ENCODE data around the gene IFFO2. TPM values are rescaled to one million over a fixed set of nuclear protein-coding genes. Genes with fewer than 3 reads are reported as not detected.

The IFFO2 gene
- total RNA-seq, 1 donor from 2014 or later = 9.8 TPM

DNA sequence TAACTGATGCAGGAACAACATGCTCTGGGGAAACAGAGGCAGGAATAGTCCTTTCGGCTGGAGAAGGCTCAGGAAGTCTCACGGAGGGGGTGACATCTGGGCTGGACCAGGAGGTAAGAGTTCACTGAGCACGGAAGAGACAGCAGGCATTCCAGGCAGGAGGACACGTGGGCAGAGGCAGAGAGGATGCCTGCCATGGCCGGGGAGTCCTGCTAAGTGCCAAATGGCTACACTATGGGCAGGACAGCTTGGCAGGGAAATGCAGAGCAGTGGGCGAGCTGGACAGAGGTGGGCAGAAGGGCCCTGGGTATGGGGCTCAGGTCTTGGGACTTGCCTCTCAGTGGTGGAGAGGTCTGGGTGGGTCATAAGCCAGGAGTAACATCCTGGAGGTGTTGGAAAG lies 71.7 kb downstream of the IFFO2 start:
- H3K36me3 ChIP-seq = peaks cover 10% of the 10 kb centered on the region
- DNase-seq = no peak
- H3K4me3 ChIP-seq = no peak overlapping the region
- no peaks in the 10 kb centered on the region for H3K9me3 ChIP-seq
- TF ChIP-seq, protein P1, sequence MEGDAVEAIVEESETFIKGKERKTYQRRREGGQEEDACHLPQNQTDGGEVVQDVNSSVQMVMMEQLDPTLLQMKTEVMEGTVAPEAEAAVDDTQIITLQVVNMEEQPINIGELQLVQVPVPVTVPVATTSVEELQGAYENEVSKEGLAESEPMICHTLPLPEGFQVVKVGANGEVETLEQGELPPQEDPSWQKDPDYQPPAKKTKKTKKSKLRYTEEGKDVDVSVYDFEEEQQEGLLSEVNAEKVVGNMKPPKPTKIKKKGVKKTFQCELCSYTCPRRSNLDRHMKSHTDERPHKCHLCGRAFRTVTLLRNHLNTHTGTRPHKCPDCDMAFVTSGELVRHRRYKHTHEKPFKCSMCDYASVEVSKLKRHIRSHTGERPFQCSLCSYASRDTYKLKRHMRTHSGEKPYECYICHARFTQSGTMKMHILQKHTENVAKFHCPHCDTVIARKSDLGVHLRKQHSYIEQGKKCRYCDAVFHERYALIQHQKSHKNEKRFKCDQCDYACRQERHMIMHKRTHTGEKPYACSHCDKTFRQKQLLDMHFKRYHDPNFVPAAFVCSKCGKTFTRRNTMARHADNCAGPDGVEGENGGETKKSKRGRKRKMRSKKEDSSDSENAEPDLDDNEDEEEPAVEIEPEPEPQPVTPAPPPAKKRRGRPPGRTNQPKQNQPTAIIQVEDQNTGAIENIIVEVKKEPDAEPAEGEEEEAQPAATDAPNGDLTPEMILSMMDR (IDR thresholded peaks at IDR 0.05) = no peak
- no peak overlapping the region for H3K27ac ChIP-seq
- H3K27me3 ChIP-seq (ENCODE audit: low read depth) = no peaks in the 10 kb centered on the region
- intact Hi-C loops (cut with DNase I) = no loop called here
- no peak for ATAC-seq
- H3K4me1 ChIP-seq = no peaks in the 10 kb centered on the region

DNA sequence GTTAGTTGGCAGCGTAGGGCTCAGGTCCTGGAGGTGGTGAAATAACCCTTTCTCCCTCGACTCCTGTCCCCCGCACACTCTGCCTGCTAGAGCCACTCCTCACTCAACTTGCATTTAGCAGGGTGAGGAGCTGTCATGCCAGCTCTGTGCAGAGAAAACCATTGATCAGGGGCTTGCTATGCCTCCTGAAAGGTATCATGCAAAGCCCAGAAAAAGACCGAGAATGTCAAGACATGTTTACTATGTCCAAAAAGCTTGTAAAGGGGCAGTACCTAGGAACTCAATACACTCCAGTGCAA lies 72.1 kb downstream of the IFFO2 start:
- intact Hi-C loops (cut with DNase I) = no loop called here
- no peak for DNase-seq
- Histone ChIP-seq H3K4me3 (no peak overlapping the region), H3K27me3 (ENCODE audit: low read depth) (no peaks in the 10 kb centered on the region), H3K4me1 (no peaks in the 10 kb centered on the region), H3K9me3 (no peaks in the 10 kb centered on the region), H3K36me3 (peaks cover 10% of the 10 kb centered on the region), H3K27ac (no peak overlapping the region)
- no peak for ATAC-seq
- TF ChIP-seq, protein P1 (IDR thresholded peaks at IDR 0.05) = no peak

DNA sequence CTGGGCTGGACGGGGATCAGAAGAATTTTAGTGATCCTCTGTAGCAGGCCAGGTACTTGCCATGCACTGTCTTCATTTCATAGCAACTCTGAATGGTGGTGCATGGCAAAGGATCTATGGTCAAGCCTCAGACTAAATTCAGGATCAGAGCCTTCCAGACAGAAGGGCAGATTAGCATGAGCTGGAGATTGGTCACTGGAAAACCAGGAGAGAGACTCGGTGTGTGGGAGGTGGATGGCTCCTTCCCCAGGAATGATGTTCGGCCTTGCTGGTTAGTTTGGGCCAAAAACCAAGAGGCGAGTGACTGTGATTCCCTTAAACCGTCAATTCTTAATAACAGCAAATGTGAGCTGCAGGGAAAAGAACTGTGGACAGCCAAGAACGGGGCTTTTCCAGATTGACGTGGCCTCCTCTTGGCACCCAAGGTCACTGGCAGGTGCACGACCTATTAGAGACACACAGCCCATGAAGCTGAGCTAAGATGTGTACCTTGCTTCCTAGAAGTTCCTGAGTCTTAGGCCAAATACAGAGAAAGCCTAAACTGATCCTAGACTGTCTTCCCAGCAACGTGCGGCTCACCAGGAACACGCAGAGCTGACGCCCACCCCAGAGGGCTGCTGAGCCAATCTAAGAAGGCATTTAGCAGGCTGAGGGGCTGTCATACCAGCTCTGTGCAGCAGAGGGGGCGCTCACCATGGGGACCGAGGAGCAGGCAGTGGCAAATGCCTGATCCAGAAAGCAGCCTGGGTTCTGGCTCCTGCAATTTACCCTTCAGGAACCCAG lies 72.6 kb downstream of the IFFO2 start:
- Histone ChIP-seq H3K27ac (no peak overlapping the region), H3K4me3 (no peak overlapping the region), H3K36me3 (peaks cover 10% of the 10 kb centered on the region), H3K9me3 (no peaks in the 10 kb centered on the region), H3K27me3 (ENCODE audit: low read depth) (no peaks in the 10 kb centered on the region), H3K4me1 (no peaks in the 10 kb centered on the region)
- intact Hi-C loops (cut with DNase I) = no loop called here
- peak; percentile 75 to 80 for ATAC-seq
- TF ChIP-seq, protein P1 (IDR thresholded peaks at IDR 0.05) = peak; percentile 92
- DNase-seq = peak; percentile 77

DNA sequence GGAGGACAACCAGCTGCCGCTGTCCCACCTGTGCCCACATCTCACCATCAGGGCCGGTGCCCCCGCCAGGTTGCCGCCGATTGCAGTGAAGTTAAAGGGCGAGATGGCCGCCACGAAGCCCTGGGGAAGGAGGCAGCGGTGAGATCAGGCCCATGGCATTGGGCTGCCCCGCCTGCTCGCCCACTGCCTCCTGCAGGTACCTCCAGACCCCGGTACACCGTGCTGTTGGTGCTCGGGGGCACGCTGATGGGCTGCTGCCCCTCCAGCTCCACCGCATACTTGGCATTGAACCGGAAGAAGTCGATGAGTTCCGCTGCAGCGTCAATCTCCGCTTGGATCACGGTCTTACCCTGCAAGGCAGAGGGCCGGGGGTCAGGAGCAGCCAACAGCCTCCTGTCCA lies 73.4 kb downstream of the IFFO2 start:
- Histone ChIP-seq H3K4me1 (no peaks in the 10 kb centered on the region), H3K27me3 (ENCODE audit: low read depth) (no peaks in the 10 kb centered on the region), H3K4me3 (no peak overlapping the region), H3K9me3 (no peaks in the 10 kb centered on the region), H3K36me3 (peaks cover 10% of the 10 kb centered on the region), H3K27ac (no peak overlapping the region)
- no peak for DNase-seq
- TF ChIP-seq, protein P1 (IDR thresholded peaks at IDR 0.05) = no peak
- ATAC-seq = no peak
- intact Hi-C loops (cut with DNase I) = no loop called here

DNA sequence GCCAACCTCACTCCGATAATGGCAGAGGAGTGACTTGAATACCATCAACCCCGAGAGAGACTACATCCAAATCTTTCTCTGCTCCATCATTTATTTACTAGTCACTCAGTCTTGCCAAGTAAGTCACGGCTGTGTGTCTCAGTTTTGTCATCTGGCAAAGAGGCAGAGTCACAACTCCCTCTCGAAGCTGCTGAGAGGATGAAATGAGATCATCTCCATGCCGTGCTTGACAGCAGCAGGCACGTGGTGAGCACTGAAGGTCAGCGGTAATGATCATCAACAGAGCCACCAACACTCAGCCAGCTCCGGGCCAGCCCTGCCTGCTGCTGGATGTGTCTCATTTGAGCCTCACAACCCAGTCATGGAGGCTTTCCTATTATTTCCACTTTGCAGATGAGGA lies 74.0 kb downstream of the IFFO2 start:
- Histone ChIP-seq H3K4me1 (no peaks in the 10 kb centered on the region), H3K27ac (no peak overlapping the region), H3K9me3 (no peaks in the 10 kb centered on the region), H3K27me3 (ENCODE audit: low read depth) (no peaks in the 10 kb centered on the region), H3K36me3 (peaks cover 10% of the 10 kb centered on the region), H3K4me3 (no peak overlapping the region)
- TF ChIP-seq, protein P1 (IDR thresholded peaks at IDR 0.05) = no peak
- intact Hi-C loops (cut with DNase I) = no loop called here
- ATAC-seq = no peak
- no peak for DNase-seq

Measured in lower lobe of right lung (tissue), 2 donors.